ENCODE results near the gene NUMBL. TPM values are rescaled to one million over a fixed set of nuclear protein-coding genes. Genes with fewer than 3 reads are reported as not detected.

Gene NUMBL
- total and polyA plus RNA-seq, 8 donors: 10.1 to 254 (median 18.7) TPM

DNA sequence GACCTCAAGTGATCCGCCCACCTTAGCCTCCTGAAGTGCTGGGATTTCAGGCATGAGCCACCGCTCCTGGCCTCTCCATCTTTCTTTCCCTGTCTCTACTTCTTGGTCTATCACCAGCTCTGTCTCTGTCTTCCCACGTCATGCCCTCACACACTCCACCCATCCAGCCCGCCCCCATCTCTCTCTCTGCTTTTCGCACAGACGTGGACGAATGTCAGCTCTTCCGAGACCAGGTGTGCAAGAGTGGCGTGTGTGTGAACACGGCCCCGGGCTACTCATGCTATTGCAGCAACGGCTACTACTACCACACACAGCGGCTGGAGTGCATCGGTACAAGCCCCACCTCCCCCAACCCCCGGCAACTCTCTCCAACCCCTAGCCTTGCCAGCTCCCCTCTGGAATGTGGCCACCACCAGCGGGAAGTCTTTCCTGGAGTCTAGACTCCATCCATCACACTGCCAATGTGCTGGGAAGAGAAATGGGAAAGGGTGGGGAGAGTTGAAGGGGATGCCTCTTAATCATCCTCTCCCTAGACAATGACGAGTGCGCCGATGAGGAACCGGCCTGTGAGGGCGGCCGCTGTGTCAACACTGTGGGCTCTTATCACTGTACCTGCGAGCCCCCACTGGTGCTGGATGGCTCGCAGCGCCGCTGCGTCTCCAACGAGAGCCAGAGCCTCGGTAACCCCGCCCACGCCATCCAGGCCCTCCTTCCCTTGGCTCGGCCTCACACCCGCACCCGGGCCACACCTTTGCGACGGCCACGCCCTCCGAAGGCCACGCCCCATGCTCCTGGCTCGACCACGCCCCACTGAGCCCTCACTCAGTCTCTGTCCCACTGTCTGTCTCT, 66.8 kb downstream of the NUMBL start:
- Histone ChIP-seq H3K4me3 (no peak overlapping the region), H3K27ac (no peak overlapping the region), H3K36me3 (peaks cover 23 to 92% (median 84%) of the 10 kb centered on the region in 4 donors), H3K4me1 (peaks cover 0 to 10% (median 1%) of the 10 kb centered on the region in 4 donors), H3K9me3 (no peaks in the 10 kb centered on the region), H3K27me3 (no peaks in the 10 kb centered on the region)
- DNase-seq: peak in 1 of 2 donors; percentile 85
- 48 to 55% (median 50%) methylated on average over 35 to 41 of the region's 41 CpGs for WGBS, 5 donors
- intact Hi-C loops (cut with DNase I; ENCODE audit: low total_unique reads): no loop called here
- TF ChIP-seq, protein P1, sequence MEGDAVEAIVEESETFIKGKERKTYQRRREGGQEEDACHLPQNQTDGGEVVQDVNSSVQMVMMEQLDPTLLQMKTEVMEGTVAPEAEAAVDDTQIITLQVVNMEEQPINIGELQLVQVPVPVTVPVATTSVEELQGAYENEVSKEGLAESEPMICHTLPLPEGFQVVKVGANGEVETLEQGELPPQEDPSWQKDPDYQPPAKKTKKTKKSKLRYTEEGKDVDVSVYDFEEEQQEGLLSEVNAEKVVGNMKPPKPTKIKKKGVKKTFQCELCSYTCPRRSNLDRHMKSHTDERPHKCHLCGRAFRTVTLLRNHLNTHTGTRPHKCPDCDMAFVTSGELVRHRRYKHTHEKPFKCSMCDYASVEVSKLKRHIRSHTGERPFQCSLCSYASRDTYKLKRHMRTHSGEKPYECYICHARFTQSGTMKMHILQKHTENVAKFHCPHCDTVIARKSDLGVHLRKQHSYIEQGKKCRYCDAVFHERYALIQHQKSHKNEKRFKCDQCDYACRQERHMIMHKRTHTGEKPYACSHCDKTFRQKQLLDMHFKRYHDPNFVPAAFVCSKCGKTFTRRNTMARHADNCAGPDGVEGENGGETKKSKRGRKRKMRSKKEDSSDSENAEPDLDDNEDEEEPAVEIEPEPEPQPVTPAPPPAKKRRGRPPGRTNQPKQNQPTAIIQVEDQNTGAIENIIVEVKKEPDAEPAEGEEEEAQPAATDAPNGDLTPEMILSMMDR (IDR thresholded peaks at IDR 0.05): no peak
- TF ChIP-seq POLR2AphosphoS5 (IDR thresholded peaks at IDR 0.05) (no peak), POLR2A (IDR thresholded peaks at IDR 0.05) (no peak), EP300 (IDR thresholded peaks at IDR 0.05) (no peak)

DNA sequence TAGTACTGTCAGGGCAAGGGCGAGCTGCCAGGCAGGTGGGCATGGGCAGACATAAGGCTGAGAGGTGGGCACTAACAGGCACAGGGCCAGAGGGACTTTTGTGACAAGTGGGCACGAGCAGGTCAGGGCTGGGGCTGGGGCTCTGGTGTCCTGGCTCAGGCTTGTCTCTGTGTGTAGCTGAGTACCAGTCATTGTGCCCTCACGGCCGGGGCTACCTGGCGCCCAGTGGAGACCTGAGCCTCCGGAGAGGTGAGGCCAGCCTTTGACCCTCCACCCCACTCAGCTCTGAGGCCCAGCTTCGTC, 67.7 kb downstream of the NUMBL start:
- no peak overlapping the region for H3K27ac ChIP-seq
- intact Hi-C loops (cut with DNase I; ENCODE audit: low total_unique reads): no loop called here
- H3K36me3 ChIP-seq: peaks cover 23 to 88% (median 81%) of the 10 kb centered on the region in 4 donors
- no peaks in the 10 kb centered on the region for H3K9me3 ChIP-seq
- H3K4me1 ChIP-seq: peaks cover 0 to 10% (median 1%) of the 10 kb centered on the region in 4 donors
- no peaks in the 10 kb centered on the region for H3K27me3 ChIP-seq
- TF ChIP-seq POLR2A (IDR thresholded peaks at IDR 0.05): no peak
- no peak for TF ChIP-seq POLR2AphosphoS5 (IDR thresholded peaks at IDR 0.05)
- TF ChIP-seq EP300 (IDR thresholded peaks at IDR 0.05): no peak
- TF ChIP-seq, protein P1 (IDR thresholded peaks at IDR 0.05): no peak
- no peak overlapping the region for H3K4me3 ChIP-seq
- DNase-seq: no peak
- WGBS, 5 donors: 83 to 90% (median 87%) methylated on average over 6 to 7 of the region's 7 CpGs

DNA sequence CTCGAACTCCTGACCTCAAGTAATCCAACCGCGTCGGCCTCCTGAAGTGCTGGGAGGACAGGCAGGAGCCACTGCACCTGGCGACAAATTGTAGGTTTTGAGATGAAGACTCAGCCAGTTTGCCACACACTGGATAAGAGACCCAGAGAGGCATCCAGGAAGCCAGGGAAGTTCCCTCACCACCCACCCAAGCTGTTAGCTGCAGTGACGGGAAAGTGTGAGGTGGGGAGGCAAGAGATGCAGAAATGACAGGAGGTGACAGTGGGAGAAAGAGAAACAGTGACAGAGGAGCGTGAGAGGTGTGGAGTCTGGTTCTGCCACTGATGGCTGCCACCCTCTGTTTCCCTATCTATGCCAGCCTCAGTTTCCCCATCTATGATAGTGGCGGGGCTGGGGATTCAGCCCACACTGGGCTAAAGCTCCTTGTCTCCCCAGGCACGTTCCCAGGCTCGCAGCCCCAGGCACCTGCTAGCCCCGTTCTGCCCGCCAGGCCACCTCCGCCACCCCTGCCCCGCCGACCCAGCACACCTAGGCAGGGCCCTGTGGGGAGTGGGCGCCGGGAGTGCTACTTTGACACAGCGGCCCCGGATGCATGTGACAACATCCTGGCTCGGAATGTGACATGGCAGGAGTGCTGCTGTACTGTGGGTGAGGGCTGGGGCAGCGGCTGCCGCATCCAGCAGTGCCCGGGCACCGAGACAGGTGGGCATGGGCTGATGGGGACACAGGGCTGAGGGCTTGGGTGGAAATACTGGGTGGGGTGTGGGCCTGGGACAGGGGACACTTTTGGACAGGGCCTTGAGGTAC, 68.3 kb downstream of the NUMBL start:
- Histone ChIP-seq H3K4me3 (no peak overlapping the region), H3K4me1 (peaks cover 0 to 10% (median 1%) of the 10 kb centered on the region in 4 donors), H3K9me3 (no peaks in the 10 kb centered on the region), H3K27ac (no peak overlapping the region), H3K36me3 (peaks cover 23 to 83% (median 75%) of the 10 kb centered on the region in 4 donors), H3K27me3 (no peaks in the 10 kb centered on the region)
- intact Hi-C loops (cut with DNase I; ENCODE audit: low total_unique reads): no loop called here
- no peak for DNase-seq
- 92 to 96% (median 93%) methylated on average over 22 to 24 of the region's 24 CpGs for WGBS, 5 donors
- TF ChIP-seq POLR2AphosphoS5 (IDR thresholded peaks at IDR 0.05) (no peak), EP300 (IDR thresholded peaks at IDR 0.05) (no peak), POLR2A (IDR thresholded peaks at IDR 0.05) (no peak)
- TF ChIP-seq, protein P1 (IDR thresholded peaks at IDR 0.05): no peak

DNA sequence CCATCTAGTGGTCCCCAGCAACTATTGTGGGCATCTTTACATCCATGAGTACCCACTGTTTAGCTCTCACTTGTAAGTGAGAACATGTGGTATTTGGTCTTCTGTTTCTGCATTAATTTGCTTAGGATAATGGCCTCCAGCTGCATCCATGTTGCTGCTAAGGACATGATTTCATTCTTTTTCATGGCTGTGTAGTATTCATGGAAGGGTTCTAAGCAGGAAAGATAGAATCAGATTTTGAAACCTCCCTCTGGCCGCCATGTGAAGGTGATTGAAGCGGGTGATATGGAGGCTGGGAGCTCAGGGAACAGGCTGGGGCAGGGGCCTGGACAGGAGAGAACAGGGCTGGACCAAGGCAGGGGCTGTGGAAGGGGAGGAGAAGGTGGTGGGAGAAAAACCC, 69.2 kb downstream of the NUMBL start:
- Histone ChIP-seq H3K9me3 (no peaks in the 10 kb centered on the region), H3K4me3 (no peak overlapping the region), H3K27ac (no peak overlapping the region), H3K36me3 (peaks cover 20 to 74% (median 69%) of the 10 kb centered on the region in 4 donors), H3K27me3 (no peaks in the 10 kb centered on the region), H3K4me1 (peaks cover 0 to 10% (median 1%) of the 10 kb centered on the region in 4 donors)
- no peak for DNase-seq
- TF ChIP-seq EP300 (IDR thresholded peaks at IDR 0.05): no peak
- TF ChIP-seq, protein P1 (IDR thresholded peaks at IDR 0.05): no peak
- TF ChIP-seq POLR2A (IDR thresholded peaks at IDR 0.05): no peak
- no peak for TF ChIP-seq POLR2AphosphoS5 (IDR thresholded peaks at IDR 0.05)
- 72 to 96% (median 93%) methylated on average over 2 of the region's 2 CpGs for WGBS, 5 donors
- intact Hi-C loops (cut with DNase I; ENCODE audit: low total_unique reads): no loop called here
